HFFc6 (cell line): Measurements from ENCODE around the gene CDK14. TPM values are rescaled to one million over a fixed set of nuclear protein-coding genes. Genes with fewer than 3 reads are reported as not detected.

Source experiments
- DNase-seq: peaks from one replicate; pipeline ENCODE4 v3.0.0-alpha.2; 2018
- H3K27ac Mint-ChIP-seq: 2 replicates; pipeline ENCODE4 v1.8.0; 2020; ENCODE audit warnings: mild to moderate bottlenecking, mixed read lengths
- H3K27me3 Mint-ChIP-seq: 2 replicates; pipeline ENCODE4 v1.8.0; 2021; ENCODE audit warnings: mild to moderate bottlenecking, moderate library complexity, mixed read lengths; ENCODE audit not compliant: insufficient read depth
- H3K36me3 Mint-ChIP-seq: 2 replicates; pipeline ENCODE4 v1.8.0; 2021; ENCODE audit warnings: low read depth, mixed read lengths
- H3K4me1 Mint-ChIP-seq: 2 replicates; pipeline ENCODE4 v1.8.0; 2020; ENCODE audit warnings: low read depth, mixed read lengths
- H3K4me3 Mint-ChIP-seq: 2 replicates; pipeline ENCODE4 v1.8.0; 2020; ENCODE audit warnings: mild to moderate bottlenecking, moderate library complexity, mixed read lengths
- H3K9me3 Mint-ChIP-seq: 2 replicates; pipeline ENCODE4 v1.8.0; 2020; ENCODE audit warnings: mild to moderate bottlenecking, mixed read lengths
- total RNA-seq, 6 experiments: library from RNA; stranded (reverse); fragmentation: NEBNext Ultra II Directional; extraction: Animal tissue kit (Norgen Biotek cat#: 25700); gene quantifications; 2 replicates in 1 of 6; 3 replicates in 5 of 6; pipeline ENCODE4 v1.2.3, GENCODE V29; 2021
- TF ChIP-seq, protein P1 (sequence below): fragments of 200-600 bp; sonication (generic); IDR thresholded peaks from 2 replicates; pipeline ENCODE4 v1.5.0; 2021; ENCODE audit warnings: antibody characterized with exemption, mild to moderate bottlenecking

The CDK14 gene
- total RNA-seq, 6 experiments from 2014 or later = 18.4 to 28.6 (median 27.2) TPM

DNA sequence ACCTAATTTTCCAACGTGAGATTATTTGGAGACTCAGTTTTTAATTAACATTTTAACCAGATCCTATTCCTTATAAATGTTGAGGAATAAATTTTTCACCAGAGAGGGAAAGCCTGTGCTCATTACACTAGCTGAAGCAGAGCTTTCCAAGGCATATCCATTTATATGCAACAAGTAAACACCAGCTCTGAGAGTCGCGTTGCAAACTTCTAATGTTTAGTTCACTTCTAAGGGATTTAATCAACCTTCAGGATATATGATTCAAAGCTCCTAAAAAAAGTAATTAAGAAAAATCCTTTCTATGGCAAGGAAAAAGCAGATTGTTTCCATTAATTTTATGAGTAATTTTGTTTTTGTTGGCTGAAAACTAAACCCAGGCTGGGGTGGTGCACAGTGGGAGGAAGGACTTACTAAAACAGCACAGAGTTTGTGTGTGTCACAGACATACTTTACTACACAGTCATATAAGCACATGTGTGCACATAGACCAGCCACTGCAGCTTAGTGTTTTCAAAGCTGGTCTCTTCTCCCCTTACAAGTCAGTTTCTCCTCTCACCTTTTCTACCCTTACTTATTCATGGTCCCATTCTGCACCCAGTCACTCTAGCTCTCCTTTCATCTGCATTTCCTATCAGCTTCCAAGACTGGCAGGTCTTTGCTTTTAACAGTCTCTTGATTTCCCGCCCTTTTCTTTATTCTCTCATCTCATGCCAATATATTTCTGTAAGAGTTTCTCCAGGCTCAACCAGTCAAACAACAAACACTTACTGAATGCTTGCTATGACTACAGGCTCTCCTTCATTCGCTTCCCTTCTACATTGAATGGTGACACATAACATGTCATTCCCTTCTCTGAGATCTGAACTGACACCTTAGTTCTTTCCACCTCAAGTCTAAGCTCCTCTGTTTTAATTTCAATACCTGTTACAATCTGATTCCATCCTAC lies 587.0 kb downstream of the CDK14 start:
- Mint-ChIP-seq H3K27me3 (peaks cover 1% of the 10 kb centered on the region; the same call in 1 of the 2 replicates), H3K27ac (peak overlapping the region; percentile 89), H3K9me3 (peaks cover 12% of the 10 kb centered on the region), H3K36me3 (peaks cover 17% of the 10 kb centered on the region), H3K4me1 (peaks cover 59% of the 10 kb centered on the region), H3K4me3 (peak overlapping the region; percentile 42)
- TF ChIP-seq, protein P1, sequence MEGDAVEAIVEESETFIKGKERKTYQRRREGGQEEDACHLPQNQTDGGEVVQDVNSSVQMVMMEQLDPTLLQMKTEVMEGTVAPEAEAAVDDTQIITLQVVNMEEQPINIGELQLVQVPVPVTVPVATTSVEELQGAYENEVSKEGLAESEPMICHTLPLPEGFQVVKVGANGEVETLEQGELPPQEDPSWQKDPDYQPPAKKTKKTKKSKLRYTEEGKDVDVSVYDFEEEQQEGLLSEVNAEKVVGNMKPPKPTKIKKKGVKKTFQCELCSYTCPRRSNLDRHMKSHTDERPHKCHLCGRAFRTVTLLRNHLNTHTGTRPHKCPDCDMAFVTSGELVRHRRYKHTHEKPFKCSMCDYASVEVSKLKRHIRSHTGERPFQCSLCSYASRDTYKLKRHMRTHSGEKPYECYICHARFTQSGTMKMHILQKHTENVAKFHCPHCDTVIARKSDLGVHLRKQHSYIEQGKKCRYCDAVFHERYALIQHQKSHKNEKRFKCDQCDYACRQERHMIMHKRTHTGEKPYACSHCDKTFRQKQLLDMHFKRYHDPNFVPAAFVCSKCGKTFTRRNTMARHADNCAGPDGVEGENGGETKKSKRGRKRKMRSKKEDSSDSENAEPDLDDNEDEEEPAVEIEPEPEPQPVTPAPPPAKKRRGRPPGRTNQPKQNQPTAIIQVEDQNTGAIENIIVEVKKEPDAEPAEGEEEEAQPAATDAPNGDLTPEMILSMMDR = no peak
- DNase-seq = peak; percentile 95

DNA sequence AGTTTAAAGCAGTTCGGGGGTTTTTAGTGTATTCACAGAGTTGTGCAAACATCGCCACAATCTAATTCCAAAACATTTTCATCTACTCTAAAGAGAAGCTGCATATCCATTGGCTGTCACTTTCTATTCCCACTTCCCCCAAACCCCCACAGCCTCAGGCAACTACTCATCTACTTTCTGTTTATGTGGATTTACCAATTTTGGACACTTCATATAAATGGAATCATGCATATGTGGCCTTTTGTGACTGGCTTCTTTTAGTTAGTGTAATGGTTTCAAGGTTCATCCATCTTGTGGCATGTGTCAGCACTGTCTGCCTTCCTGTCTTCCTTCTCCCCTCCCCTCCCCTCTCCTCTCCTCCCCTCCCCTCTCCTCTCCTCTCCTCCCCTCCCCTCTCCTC lies 589.6 kb downstream of the CDK14 start:
- peaks cover 5% of the 10 kb centered on the region for H3K9me3 Mint-ChIP-seq
- peaks cover 10% of the 10 kb centered on the region for H3K36me3 Mint-ChIP-seq
- H3K4me3 Mint-ChIP-seq = no peak overlapping the region
- TF ChIP-seq, protein P1 = no peak
- peaks cover 66% of the 10 kb centered on the region for H3K4me1 Mint-ChIP-seq
- H3K27me3 Mint-ChIP-seq = no peaks in the 10 kb centered on the region
- no peak overlapping the region for H3K27ac Mint-ChIP-seq
- peak; percentile 46 for DNase-seq

DNA sequence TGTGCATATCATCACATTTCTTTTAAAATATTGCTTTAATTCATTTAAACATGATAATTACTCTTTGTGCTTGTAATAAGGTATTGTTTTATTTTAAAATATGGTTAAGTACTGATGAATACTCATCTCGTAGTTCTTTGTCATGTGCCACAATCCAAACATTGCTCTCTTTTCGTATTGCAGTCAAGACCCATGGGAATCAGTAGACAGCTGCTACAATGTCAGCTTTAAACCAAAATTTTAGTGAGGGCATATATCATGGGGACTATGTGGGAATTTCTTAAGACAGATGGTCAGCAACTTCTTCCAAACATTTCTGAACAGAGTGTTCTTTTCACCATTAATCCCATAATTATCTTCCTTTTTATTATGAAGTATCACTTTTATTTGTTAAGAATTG lies 590.9 kb downstream of the CDK14 start:
- Mint-ChIP-seq H3K4me3 (no peak overlapping the region), H3K27me3 (no peaks in the 10 kb centered on the region), H3K36me3 (no peaks in the 10 kb centered on the region), H3K27ac (no peak overlapping the region), H3K4me1 (peaks cover 65% of the 10 kb centered on the region), H3K9me3 (no peaks in the 10 kb centered on the region)
- TF ChIP-seq, protein P1 = no peak
- DNase-seq = no peak

DNA sequence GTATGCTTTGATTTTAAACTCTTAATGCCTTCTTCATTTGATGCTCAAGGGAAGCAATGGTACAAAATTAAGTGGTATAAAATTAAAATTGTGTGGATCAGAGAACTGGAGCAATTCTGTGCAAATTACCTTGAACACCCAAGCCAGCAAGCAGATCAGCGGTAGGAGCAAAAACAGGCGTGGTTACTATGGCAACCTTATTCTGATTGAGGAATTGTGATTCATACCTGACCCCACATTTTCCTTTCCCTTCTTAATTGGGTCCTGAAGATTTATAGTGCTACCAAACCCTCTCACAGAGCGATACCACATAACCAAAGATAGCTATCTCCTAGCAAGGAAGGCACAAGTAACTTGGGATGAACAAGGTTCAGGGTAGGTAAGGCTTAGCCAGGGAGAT lies 595.6 kb downstream of the CDK14 start:
- Mint-ChIP-seq H3K4me1 (peaks cover 42% of the 10 kb centered on the region), H3K27ac (peak overlapping the region; percentile 25; the same call in 1 of the 2 replicates), H3K27me3 (no peaks in the 10 kb centered on the region), H3K9me3 (no peaks in the 10 kb centered on the region), H3K4me3 (no peak overlapping the region), H3K36me3 (no peaks in the 10 kb centered on the region; the same call in 1 of the 2 replicates)
- peak; percentile 27 for DNase-seq
- TF ChIP-seq, protein P1 = no peak

DNA sequence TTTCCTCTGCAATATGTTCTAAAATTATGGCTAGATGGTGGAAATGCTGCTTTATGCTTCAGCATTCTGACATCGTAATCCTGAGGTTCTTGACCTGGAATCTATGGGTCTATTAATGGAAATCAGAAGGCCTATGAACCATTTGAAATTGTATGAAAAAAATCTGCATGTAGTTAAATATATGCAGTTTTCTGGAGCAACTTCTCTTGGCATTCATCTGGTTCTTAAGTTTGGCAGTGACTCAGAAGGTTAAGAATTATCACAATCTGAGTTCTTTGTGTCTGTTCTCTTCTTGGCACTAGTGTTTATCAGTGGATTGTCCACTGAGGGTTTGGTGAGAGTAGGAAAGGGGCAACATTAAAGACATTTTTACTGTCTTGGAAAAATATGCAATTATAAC lies 597.0 kb downstream of the CDK14 start:
- no peaks in the 10 kb centered on the region for H3K27me3 Mint-ChIP-seq
- H3K9me3 Mint-ChIP-seq = no peaks in the 10 kb centered on the region
- peak; percentile 41 for DNase-seq
- peaks cover 42% of the 10 kb centered on the region for H3K4me1 Mint-ChIP-seq
- TF ChIP-seq, protein P1 = no peak
- peak overlapping the region; percentile 6; the same call in 1 of the 2 replicates for H3K27ac Mint-ChIP-seq
- no peak overlapping the region for H3K4me3 Mint-ChIP-seq
- no peaks in the 10 kb centered on the region; the same call in 1 of the 2 replicates for H3K36me3 Mint-ChIP-seq
